Large intestine (tissue), 3 donors: Measurements from ENCODE around the gene GRIA1. TPM values are rescaled to one million over a fixed set of nuclear protein-coding genes. Genes with fewer than 3 reads are reported as not detected.

Experiments
- DNase-seq, 2 donors: peaks; one replicate each; pipeline versions ENCODE4 v3.0.0 to v3.0.0-alpha.2; 2013
- H3K27ac ChIP-seq: one replicate; pipeline ENCODE4 v1.5.1; 2013; ENCODE audit warnings: low read length
- H3K27me3 ChIP-seq: 2 replicates; pipeline ENCODE4 v1.6.1; 2013; ENCODE audit warnings: low read length; ENCODE audit not compliant: control insufficient read depth, insufficient read depth
- H3K36me3 ChIP-seq: 2 replicates; pipeline ENCODE4 v1.6.1; 2013; ENCODE audit warnings: low read length; ENCODE audit not compliant: control insufficient read depth, insufficient read depth
- H3K4me1 ChIP-seq: one replicate; pipeline ENCODE4 v1.6.1; 2013; ENCODE audit warnings: low read length; ENCODE audit not compliant: control insufficient read depth, insufficient read depth
- H3K4me3 ChIP-seq: one replicate; pipeline ENCODE4 v1.5.1; 2013; ENCODE audit warnings: low read length
- H3K9me3 ChIP-seq: one replicate; pipeline ENCODE4 v1.6.1; 2013; ENCODE audit warnings: mild to moderate bottlenecking, low read depth, low read length, moderate library complexity; ENCODE audit not compliant: control insufficient read depth
- WGBS: methylation state at CpG from one replicate; pipeline ENCODE4 v1.1.5; 2013; ENCODE audit warnings: low lambda C conversion rate; ENCODE audit not compliant: insufficient coverage; 5-methylcytosine and 5-hydroxymethylcytosine counted together
- polyA plus RNA-seq: library from polyadenylated mRNA; unstranded; fragments of 120-200 nt; gene quantifications from one replicate; pipeline ENCODE4 v1.2.1, GENCODE V29; 2013

Gene GRIA1
- polyA plus RNA-seq, 1 donor = 0.93 TPM

DNA sequence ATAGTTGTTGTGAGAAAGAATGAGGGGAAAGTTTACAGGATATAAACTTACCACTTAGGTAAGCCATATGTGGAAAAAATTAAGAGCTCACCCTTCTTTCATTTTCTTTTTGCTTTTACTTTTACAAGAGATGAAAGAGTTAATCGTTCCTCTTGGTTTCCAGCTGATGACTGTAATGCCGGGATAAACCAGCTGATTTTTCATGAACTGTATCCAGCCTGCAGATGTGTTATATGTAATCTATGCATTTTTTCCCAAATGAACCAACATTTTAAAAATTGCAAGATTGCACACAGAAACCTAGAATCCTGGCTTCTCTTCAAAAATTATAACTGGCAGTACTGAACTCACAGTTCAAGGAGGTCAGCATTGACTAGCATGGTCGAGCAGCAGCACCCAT, 185.9 kb downstream of the GRIA1 start:
- Histone ChIP-seq H3K4me1 (no peaks in the 10 kb centered on the region), H3K9me3 (no peaks in the 10 kb centered on the region), H3K36me3 (no peaks in the 10 kb centered on the region), H3K27ac (no peak overlapping the region), H3K4me3 (no peak overlapping the region), H3K27me3 (no peaks in the 10 kb centered on the region)
- DNase-seq = no peak
- WGBS = no CpG with 5 or more reads among the region's 3 CpGs

DNA sequence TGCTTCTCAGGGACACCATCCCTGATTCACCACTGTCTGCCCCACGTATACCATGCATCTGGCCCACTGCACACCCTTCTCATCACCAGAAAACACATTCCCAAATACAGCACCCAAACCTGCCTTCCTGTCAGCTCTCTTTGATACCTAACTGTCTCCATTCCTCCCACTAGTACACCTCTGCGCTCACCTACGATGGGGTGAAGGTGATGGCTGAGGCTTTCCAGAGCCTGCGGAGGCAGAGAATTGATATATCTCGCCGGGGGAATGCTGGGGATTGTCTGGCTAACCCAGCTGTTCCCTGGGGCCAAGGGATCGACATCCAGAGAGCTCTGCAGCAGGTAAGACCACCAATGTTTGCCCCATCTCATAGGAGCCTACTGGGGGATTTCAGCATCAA, 186.4 kb downstream of the GRIA1 start:
- Histone ChIP-seq H3K27ac (no peak overlapping the region), H3K36me3 (no peaks in the 10 kb centered on the region), H3K27me3 (no peaks in the 10 kb centered on the region), H3K9me3 (no peaks in the 10 kb centered on the region), H3K4me3 (no peak overlapping the region), H3K4me1 (no peaks in the 10 kb centered on the region)
- no CpG with 5 or more reads among the region's 7 CpGs for WGBS
- DNase-seq = no peak

DNA sequence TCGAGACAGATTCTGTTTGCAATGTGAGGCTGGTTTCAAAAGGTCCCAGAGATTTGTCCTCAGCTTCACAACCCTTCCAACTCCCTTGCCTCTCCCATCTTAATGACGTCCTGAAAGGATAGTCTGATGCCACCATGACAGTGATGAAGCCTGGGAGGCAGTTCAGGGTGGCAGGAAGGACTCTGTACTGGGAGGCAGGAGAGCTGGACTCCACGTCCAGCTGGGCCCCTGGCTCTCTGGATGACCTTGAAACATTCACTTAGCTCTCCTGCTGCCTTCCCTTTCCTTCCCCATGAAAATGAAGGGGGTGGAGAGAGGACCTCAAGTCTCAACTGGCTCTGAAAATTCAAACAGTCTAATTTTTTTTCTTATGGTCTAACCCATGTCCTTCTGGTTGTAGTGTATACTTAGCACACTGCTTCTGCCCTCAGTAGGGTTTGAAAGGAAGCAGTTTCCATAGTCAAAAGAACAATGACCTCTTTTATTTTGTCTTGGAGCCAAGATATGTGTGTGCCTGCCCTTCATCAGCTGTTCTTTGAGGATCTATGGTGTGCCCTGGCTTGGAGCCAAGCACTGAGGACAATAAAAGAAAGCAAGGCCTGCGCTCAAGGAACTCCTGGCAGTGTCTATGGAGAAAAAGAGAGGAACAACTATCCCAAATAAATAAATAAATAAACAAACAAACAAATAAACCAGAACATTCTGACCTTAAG, 188.3 kb downstream of the GRIA1 start:
- Histone ChIP-seq H3K4me3 (no peak overlapping the region), H3K9me3 (no peaks in the 10 kb centered on the region), H3K27me3 (no peaks in the 10 kb centered on the region), H3K4me1 (no peaks in the 10 kb centered on the region), H3K27ac (no peak overlapping the region), H3K36me3 (no peaks in the 10 kb centered on the region)
- no peak for DNase-seq
- no CpG with 5 or more reads among the region's 4 CpGs for WGBS

DNA sequence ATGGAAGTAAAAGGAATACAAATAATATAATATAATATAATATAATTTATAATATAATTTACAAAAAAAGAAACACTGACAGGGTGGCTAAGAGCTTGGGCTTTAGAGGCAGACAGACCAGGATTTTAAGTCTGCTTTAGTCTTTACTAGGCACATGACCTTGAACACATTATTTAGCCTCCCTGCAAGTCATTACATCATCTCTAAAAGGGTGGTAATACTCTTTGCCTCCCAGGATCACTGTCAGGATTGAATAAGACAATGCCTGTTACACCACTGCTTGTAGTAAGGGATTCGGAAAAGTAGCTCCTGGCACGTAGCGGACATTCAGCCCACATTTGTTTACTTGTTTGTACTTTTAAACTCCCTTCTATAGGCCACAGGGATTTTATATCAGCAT, 199.8 kb downstream of the GRIA1 start:
- no peak overlapping the region for H3K4me3 ChIP-seq
- H3K27me3 ChIP-seq = no peaks in the 10 kb centered on the region
- DNase-seq = no peak
- H3K27ac ChIP-seq = no peak overlapping the region
- H3K4me1 ChIP-seq = no peaks in the 10 kb centered on the region
- no peaks in the 10 kb centered on the region for H3K9me3 ChIP-seq
- WGBS = no CpG with 5 or more reads among the region's 3 CpGs
- H3K36me3 ChIP-seq = no peaks in the 10 kb centered on the region

DNA sequence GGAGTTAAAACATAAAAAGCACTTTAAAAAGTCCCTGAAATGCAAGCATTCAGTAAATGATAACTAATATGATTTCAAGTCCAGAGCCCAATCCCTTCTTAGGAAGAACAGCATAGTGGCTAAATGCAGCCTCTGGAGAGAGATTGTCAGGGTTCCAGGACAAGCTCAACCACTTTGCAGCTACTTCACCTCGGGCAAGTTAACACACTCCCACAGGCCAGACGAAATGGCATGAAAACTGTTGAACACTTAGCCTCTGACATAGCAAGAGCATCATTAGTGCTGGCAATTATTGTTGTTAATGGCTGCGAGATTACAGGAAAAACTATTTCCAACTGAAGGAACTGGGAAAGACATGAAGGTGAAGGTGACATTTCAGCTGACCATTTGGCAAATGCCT, 205.8 kb downstream of the GRIA1 start:
- no peak overlapping the region for H3K27ac ChIP-seq
- no peaks in the 10 kb centered on the region for H3K27me3 ChIP-seq
- no peak for DNase-seq
- no peaks in the 10 kb centered on the region for H3K36me3 ChIP-seq
- no peaks in the 10 kb centered on the region for H3K9me3 ChIP-seq
- H3K4me3 ChIP-seq = no peak overlapping the region
- WGBS = 65% methylated on average over 2 of the region's 3 CpGs
- H3K4me1 ChIP-seq = no peaks in the 10 kb centered on the region

DNA sequence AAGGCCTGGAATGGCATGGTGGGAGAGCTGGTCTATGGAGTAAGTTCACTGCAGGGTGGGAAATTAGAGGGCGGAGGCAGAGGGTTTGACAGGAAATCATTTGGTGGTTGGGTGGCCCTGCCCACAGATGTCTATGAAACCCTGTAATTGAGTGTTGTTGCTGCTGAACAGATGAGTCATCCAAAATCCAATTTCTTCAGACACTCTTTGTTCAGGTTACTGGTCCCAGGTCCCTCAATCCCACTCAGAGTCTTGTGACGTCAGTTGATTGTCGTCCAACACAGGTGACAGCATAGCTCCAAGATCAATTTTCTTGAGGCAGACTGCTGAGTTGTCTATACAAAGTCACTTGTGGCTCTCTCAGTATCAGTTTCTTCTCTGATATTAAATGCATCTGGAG, 208.6 kb downstream of the GRIA1 start:
- no peaks in the 10 kb centered on the region for H3K9me3 ChIP-seq

DNA sequence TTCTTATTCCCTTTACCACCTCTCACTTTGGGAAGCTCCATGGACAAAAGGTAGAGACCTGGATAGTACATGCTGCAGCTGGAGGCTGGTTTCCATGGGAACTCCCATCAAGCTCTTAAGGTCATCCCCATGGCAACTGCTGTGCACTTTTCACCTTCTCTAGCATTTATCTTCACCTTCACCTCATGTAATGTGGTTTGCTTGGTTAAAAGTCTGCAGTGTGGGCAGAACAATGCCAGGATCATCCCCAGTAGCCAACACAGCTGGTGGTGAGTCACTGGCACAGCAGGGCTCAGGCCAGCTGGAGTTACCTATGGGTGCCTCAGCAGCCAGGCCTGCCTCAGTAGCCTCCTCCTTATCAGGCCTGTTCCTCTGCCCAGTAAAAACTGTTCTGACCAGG, 210.5 kb downstream of the GRIA1 start:
- no peak overlapping the region for H3K27ac ChIP-seq
- H3K27me3 ChIP-seq = no peaks in the 10 kb centered on the region
- no peaks in the 10 kb centered on the region for H3K9me3 ChIP-seq
- no peaks in the 10 kb centered on the region for H3K36me3 ChIP-seq
- no peak overlapping the region for H3K4me3 ChIP-seq
- no peak for DNase-seq
- H3K4me1 ChIP-seq = no peaks in the 10 kb centered on the region

More for the DNA sequence above, 208.6 kb downstream of the GRIA1 start:
- DNase-seq = no peak
- no peaks in the 10 kb centered on the region for H3K36me3 ChIP-seq
- no peaks in the 10 kb centered on the region for H3K27me3 ChIP-seq
- H3K4me1 ChIP-seq = no peaks in the 10 kb centered on the region
- no peak overlapping the region for H3K27ac ChIP-seq
- no peak overlapping the region for H3K4me3 ChIP-seq
- WGBS = no CpG with 5 or more reads among the region's 3 CpGs

DNA sequence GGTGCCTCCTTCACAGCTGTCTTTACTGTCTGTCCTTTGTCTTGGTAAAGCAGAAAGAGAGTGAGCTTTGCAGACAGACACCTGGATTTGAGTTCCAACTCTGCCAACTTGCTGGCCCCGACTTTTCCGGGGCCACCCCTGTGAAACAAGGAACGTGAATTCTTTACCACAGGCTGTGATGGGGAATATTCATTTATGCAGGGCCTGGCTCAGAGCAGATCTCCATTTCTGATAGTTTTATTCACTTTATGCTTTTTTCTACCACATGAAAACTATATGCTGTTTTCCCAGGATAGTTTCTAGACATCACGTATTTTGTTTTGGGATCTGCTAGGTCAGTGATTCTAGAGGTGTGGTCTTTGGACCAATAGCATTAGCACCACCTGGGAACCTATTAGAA, 211.8 kb downstream of the GRIA1 start:
- H3K36me3 ChIP-seq = no peaks in the 10 kb centered on the region
- H3K27ac ChIP-seq = no peak overlapping the region
- no peak overlapping the region for H3K4me3 ChIP-seq
- 94% methylated on average over 2 of the region's 4 CpGs for WGBS
- no peaks in the 10 kb centered on the region for H3K4me1 ChIP-seq
- DNase-seq = no peak
- H3K9me3 ChIP-seq = no peaks in the 10 kb centered on the region
- no peaks in the 10 kb centered on the region for H3K27me3 ChIP-seq

DNA sequence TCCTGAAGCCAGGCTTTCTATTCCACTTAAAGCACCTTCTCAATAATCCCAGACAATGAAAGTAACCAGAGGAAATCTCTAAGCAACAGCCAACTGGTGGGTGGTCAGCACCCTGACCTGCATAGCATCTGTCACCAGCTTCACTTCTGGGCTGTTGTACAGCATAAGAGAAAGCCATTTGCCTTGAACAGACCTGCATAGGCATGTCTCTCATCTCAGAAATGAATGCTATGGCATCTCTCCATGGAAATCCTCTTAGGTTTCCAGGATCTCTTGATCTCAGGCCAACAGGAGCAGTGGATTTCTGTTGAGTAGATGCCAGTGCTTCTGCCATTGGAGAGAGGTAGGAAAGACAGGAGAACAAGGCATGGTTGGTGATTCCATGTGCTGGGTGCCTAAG, 213.6 kb downstream of the GRIA1 start:
- H3K4me1 ChIP-seq = no peaks in the 10 kb centered on the region
- no peaks in the 10 kb centered on the region for H3K36me3 ChIP-seq
- H3K9me3 ChIP-seq = no peaks in the 10 kb centered on the region
- DNase-seq = no peak
- no peak overlapping the region for H3K4me3 ChIP-seq
- H3K27ac ChIP-seq = no peak overlapping the region
- H3K27me3 ChIP-seq = no peaks in the 10 kb centered on the region

DNA sequence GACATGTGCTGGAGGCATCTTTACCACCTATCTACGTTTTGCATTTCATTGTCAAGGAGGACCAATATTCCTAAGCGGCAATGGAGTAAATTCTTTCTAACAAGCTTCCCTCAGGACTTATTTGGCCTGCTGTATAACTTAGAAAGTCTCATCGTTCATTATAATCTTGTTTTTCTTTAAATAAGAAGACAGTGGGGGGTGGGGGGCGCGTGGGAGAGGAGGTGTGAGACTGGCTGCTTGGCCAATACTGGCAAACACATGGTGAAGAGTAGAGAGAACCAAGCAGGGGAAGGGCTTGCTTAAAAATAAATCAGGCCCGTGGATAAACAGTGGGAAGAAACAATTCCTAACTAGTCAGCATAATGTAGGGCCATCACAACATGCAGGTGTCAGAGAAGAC, 217.2 kb downstream of the GRIA1 start:
- H3K27me3 ChIP-seq = no peaks in the 10 kb centered on the region
- no peaks in the 10 kb centered on the region for H3K9me3 ChIP-seq
- no peaks in the 10 kb centered on the region for H3K4me1 ChIP-seq
- H3K36me3 ChIP-seq = no peaks in the 10 kb centered on the region
- H3K4me3 ChIP-seq = no peak overlapping the region
- DNase-seq = no peak
- WGBS = 90% methylated on average over 2 of the region's 6 CpGs
- H3K27ac ChIP-seq = no peak overlapping the region

DNA sequence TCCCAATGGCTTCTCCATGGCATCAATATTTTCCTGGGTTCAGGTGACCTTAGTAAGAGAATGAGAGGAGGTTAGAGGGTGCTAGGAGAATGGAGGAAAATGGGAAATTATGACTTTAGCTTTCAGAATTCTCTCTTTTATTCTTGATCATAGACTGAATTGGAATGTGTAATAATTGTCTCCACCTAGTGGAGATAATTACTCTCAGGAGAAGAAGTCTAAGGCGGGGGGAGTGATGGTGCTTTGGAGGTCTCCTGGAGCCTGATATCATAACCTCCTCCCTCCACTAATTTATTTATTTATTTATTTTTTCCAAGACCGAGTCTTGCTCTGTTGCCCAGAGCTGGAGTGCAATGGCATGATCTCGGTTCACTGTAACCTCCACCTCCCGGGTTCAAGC, 221.3 kb downstream of the GRIA1 start:
- Histone ChIP-seq H3K36me3 (no peaks in the 10 kb centered on the region), H3K9me3 (no peaks in the 10 kb centered on the region), H3K27ac (no peak overlapping the region), H3K27me3 (no peaks in the 10 kb centered on the region), H3K4me3 (no peak overlapping the region), H3K4me1 (no peaks in the 10 kb centered on the region)
- WGBS = no CpG with 5 or more reads among the region's 4 CpGs
- DNase-seq = no peak
